Measurements from ENCODE around the gene PCYT2.
A peak's percentile ranks its signal among the peaks of the same experiment; 100 is the strongest.

PCYT2 gene

DNA sequence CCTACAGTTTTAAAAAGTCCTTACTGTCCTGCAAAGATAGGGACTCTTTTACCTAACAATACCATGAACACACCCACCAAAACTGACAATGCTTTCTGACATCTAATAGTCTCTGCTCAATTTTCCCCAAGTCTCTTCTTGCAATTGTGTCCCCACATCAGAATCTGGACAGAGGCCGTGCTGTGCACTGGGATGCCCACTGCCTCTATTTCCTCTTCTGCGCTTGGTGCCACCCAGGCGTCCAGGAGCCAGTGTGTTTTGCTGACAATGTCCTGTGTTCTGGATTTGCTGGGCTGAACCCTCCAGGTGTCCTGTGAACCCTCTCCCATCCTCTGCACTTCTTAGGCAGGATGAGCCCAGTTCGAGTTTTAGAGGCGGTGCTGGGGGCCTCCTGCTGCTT lies 33.6 kb downstream of the PCYT2 start:
- DNase-seq (ENCODE audit: low spot score), result no peak

DNA sequence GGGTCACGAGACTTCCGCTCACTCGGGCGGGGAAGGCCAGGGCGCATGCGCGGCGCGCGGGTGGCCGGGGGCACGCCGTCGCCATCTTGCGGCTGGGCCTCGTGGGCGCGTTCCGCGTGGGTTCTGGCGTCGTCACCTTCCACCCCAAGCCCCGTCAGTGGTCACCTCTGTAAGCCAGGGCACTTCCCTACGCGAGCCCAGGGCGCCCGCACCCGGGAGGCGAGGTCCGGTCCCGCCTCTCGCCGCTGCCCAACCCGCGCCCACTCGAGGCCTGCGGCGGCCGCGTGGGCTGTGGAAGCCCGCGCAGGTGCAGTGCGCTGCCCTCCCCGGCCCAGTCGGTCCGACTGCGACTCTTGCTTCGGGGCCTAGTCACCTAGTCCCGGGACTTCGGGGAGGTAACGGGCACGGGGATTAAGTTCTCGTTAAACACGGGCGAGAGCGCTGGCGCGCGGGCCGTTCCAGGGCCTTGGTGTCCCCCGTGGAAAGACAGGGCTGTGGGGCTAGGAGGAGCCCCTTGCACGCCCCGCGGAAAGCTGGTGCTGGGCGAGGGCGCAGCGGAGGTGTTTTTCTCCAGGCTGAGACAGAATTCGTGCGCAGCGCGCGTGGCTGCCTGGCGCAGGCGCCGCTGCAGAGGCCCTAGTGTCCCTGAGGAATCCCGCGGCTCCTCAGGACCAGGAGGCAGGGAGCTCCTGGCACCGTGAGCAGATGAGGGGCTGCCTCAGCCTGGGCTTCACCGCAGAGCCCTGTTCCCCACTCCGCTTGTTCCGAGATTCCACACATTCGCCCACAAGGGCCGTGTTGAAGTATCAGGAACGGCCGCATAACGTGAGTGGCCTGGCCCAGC lies 39.6 kb downstream of the PCYT2 start:
- DNase-seq (ENCODE audit: low spot score), result peak; percentile 89

DNA sequence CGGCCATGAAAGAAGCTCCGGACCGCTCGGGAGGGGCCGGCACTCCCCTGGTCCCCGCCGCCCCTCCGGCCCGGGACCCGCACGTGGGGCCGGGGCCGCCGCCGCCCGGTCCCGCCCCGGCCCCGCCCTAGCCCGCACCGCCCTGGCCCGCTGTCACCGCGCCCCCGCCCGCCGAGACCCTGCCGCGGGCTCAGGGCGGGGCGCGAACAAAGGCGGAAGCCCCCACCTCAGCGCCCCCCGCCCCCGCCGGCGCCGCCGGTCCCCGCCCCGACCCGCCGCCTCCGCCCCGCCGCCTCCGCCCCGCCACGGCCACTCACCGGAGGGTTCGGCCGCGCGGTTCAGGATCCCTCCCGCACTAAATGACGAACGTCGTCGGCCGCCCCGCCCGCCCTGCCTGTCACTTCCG lies 40.2 kb downstream of the PCYT2 start, which contains the start of gene ARHGDIA:
Gene ARHGDIA, minus strand, starts transcription at position 357 of the 406 bp plus-strand sequence. CDS start 1,407 bp downstream, outside the sequence.
- DNase-seq (ENCODE audit: low spot score), result no peak

DNA sequence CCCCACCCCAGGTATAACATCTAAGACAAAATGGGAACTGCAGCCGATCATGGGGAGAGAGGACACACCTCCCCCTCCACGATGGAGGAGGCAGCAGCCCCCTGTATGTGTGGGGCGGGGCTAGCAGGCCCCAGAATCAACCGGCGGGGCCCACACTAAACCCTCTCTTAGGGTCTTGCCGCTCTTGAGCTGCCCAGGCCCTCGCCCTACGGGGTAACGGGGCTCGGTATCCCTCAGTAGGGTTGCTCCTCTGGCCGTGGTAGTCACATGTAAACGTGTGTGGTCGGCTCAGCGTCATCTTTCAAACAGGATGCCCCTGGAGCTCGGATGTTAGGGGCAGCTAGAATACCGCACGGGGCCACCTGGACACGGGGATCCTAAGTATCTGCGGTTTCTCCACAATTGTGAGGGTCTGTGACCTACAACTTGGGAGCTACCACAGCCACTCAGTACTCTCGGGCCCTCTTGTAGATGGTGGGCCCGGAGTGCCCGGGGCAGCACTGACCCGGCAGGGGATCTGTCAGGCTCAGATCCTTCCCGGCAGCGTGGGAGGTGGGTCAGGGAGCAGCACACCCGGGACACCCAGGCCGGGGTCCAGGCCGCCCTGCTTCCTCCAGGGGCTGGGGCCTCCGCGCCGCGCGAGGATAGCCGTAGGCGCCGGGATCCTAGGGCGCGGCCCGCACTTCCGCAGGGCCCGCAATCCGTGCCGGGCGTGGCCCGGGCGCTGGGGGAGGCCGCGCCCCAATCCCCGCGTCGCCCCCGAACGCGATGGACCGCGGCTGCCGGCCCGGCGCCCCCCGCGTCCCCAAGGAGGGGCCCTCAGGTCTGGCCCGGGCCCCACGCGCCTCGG lies 40.8 kb downstream of the PCYT2 start:
- peak; percentile 51 for DNase-seq (ENCODE audit: low spot score)

DNA sequence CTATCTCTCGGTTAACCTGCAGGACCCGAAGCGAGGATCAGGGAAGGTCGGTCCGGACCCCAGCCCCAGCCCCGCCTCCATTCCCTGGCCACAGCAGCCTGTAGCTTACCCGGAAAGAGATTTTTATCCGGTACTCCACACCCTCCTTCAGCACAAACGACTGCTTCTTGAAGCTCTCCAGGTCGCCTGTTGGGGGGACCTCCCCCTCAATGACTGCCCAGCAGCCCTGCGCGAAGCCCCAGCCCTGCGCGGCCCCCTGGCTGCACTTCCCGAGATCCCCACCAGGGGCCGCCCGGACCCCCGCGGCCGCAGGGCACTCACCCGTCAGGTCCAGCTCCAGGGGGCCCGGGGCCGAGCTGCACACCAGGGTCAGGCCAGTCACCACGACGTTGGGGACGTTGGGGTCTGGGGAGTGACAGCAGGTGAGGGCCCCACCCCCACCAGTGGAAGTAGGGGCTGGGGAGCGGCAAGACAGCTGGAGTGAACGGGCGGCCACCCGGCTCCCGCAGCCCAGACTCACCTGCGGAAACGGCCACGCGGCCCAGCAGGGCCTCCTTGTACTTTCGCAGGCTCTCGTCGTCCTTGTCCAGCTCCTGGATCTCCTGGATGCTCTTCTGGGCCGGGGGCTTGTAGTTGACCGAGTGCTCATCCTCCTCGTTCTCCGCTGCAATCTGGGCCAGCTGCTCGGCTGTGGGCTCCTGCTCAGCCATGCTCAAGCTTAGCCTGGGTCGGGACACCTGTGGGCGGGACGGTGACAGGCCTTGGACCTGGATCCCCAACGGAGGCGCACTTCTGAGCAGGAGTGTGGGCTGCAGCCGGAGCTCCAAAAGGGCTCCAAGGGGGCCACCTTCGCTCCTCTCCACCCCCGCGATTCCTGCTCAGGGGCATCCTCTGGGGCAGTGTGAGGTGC lies 41.7 kb downstream of the PCYT2 start:
- DNase-seq (ENCODE audit: low spot score), result peak; percentile 72

DNA sequence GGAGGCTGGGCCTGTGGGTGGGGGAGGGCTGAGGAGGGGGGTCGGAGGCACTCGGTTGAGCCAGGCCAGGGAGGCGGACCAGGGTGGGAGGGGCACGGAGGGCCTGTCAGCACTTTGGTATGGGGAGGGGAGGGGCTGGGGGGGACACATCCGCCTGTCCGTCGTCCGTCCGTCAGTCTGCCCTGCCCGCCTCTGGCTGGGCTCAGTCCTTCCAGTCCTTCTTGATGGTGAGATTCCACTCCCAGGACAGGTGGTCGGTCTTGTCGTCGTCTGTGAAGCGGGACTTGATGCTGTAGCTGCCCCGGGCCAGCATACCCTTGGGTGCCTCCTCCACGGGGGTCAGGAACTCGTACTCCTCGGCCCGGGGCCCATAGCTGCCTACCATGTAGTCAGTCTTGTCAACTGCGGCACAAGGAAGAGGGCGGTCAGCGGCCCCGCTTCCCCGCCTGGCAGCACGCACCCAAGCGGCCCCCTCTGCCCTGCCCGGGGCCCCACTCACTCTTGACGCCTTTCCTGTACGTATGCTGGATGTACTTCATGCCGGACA lies 42.5 kb downstream of the PCYT2 start:
- peak; percentile 47 for DNase-seq (ENCODE audit: low spot score)

DNA sequence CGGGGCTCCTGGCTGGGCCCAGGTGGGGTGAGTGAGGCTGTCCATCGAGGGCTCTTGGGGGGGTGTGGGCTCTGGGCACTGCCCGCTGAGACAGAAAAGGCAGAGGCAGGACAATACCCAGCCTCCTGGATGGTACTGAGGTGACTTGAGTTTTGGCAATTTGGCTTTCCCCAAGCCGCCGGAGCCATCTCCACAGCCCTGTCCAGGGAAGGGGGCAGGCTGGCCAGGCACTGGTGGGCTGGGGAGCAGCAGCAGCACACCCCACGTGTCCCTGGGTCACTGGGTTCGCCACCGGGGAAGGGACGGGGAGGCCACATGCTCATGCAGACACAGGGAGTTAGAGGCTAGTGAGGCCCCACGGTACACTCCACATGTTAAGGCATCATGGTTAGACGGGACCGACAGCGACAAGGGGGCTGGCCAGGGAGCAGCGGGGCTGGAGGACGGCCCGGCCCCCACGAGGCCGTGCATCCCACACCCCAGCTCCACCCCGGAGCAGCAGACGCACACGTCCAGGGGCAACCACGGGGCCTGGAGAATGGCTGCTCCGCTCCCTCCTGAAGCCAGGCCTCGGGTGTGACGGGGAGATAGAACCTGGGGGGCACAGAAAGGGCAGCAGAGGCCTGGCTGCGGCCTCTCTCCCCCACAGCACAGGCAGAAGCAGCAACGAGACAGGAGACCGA lies 43.1 kb downstream of the PCYT2 start:
- peak; percentile 44 for DNase-seq (ENCODE audit: low spot score)

DNA sequence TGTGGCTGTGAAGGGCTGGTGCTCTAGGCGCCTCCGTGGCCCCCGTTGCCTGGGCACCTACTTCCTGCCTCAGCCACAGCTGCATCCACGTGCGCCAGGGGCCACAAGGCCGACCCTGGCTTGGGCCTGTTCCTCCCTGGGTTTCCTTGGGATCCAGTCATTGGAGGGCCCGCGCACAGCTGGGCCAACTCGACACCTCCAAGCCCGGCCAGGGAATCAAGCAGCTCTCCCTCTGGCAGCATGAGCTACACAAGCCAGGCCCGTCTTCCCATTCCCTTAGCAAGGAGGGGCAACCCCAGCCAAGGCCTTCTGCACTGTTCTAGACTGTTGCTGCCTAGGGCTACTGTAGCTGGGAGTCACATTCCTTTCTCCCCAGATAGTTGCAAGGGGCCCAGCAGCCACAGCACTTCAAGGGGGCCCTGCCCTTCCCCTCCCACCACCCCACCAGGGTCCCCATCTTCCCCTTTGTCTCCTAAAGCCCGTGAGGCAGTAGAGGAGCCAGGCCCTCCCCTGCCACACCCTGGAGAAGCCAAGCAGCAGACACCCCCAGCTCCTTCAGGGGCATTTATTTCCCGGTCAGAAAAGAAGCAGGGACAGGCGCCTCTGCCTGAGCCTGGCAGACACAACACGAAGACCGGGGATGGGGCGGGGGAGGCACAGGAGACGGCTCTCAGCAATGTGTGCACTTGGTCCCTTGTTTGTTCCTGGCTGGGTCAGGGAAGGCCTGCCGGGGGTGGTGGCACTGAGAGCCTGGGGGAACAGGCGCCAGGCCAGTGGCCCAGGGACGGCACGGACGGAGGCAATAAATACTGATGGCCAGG lies 43.8 kb downstream of the PCYT2 start:
- peak; percentile 56 for DNase-seq (ENCODE audit: low spot score)

DNA sequence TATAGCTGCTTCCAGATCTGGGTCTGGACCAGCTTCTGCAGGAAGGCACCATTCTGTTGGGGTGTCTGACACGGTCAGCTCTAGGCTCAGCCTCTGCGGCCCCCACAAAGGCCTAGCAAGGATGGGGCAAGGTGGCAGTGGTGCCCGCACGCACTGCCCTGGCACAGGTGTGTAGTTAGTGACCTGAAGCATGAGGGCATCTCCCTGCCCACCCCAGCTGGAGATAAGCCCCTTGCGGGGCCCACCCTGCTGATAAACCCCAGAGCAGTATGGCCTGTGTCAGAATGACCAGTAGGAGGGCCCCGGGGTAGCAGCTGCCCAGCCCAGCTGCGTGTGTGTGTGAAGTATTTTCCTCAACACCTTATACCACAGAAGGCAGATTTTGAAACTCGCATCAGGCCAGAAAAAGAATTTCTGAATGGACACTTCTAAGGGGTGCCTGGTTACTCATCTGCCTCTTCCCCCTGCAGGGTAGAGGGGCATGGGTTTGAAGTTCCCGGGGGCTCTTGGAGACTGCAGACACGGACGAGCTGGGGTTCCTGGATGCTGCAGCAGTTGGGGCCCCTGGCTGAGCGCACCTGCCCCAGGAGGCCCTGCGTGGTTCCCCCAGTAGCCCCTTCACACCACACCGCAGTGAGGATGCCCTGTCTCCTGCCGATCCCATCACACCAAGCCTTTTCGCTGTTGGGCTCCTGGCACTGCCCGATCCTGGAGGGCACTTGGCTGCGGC lies 44.6 kb downstream of the PCYT2 start:
- DNase-seq (ENCODE audit: low spot score), result no peak

DNA sequence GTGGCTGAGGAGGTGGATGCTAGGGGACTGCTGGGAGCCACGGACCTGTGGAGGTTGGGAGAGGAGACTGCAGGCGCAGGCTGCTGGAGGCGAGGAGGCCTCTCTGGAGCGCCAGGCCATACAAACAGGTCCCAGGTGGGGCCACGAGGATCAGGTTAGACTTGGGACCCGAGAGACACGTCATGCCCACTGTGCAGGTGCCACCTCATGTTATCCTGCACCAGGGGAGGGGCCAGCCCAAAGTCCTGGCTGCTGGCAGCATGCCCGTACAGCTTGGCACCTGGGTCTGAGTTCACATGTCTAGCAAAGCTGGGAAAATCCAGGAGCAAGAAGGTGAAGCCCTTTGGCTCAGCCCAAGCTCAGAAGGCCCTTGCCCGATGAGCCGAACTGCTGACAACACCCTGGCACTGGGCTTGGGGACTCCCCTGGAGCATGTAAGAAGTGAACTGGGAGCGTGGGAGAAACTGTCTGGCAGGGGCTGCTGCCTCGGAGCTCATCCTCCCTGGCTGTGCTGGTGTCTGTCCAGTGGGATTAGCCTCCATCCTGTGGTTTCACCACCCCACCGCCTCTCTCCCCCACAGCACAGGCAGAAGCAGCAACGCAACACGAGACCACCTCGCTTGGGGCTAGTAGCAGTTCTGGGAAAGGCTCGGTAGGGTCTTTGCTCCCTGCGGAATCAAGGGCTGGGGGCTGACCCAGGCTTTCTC lies 45.3 kb downstream of the PCYT2 start:
- no peak for DNase-seq (ENCODE audit: low spot score)

DNA sequence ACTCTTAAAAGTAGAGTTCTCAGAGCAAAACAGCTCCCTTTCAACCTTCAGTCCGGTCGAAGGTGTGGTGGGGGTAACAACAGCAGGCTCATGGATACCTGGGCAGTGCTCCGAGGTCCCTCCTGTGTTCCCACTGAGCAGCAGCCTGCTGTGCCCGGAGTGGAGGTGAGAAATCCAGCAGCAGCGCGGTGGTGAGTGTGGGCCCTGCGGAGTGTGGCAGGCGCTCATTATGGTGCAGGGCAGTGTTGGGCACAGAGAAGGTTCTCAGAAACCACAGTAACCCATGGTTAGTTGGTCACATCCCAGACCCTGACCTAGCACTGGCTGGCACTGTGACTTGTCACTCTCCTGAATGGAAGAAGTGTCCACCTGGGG lies 45.9 kb downstream of the PCYT2 start:
- DNase-seq (ENCODE audit: low spot score), result no peak

DNA sequence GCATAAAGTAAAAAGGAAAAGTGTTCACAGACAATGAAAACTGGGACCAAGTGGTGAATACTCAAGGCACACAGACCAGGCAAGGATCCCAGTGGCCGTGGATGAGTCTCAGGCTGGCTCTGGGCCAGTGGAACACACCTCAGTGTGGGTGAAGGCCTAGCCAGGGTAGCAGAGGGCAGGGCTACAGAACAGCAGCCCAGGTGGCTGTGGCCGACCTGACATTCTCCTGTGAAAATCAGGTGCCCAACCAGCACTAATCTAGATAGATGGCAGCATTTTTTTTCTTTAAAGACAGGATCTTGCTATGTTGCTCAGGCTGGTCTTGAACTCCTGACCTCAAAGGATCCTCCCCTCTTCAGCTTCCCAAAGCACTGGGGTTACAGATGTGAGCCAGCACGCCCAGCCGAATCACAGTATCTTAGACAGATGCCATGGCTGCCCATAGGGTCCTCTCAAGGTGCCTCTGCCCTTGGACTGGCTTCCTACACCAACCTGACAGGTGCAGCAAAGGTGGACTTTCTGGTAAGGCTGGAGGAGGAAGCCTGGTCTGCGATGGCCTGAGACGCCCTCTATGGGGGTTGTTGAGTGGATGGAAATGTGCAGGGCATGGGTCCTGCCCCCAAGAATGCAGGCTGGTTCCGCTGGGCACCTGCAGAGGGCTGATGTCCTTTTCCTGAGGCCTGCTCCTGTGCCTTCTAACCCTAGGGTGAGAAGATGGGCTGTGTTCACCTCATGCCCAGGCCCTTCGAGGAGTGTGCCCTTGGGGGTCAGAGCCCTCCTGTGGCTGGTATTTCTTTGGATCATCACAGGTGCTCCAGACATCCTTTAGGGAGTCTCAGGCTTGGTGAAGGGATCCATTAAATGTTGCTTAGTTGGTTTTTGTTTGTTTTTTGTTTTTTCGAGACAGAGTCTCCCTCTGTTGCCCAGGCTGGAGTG lies 47.1 kb downstream of the PCYT2 start:
- DNase-seq (ENCODE audit: low spot score), result no peak

DNA sequence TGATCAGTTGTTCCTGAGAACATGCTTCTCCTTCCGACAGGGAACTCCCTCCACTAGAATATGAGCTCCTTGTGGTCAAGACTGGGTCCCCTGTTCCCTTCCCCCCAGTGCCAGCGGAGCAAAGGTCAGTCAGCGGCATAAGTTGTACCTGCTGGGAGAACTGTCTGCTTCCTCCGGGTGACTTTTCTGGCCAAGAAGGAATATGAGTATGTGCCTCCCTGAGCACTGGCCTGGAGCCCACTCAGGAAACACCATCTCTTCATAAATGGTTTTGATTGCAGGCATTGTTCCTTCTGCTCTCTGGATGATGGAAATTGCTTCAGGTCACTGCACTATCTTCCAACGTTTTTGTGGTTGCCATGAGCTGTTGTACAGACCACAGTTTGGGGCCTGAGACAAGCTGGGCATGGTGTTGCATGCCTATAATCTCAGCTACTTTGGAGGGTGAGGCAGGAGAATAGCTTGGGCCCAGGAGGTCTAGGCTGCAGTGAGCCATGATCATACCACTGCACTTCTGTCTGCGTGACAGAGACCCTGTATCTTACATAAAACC lies 48.0 kb downstream of the PCYT2 start:
- no peak for DNase-seq (ENCODE audit: low spot score)

DNA sequence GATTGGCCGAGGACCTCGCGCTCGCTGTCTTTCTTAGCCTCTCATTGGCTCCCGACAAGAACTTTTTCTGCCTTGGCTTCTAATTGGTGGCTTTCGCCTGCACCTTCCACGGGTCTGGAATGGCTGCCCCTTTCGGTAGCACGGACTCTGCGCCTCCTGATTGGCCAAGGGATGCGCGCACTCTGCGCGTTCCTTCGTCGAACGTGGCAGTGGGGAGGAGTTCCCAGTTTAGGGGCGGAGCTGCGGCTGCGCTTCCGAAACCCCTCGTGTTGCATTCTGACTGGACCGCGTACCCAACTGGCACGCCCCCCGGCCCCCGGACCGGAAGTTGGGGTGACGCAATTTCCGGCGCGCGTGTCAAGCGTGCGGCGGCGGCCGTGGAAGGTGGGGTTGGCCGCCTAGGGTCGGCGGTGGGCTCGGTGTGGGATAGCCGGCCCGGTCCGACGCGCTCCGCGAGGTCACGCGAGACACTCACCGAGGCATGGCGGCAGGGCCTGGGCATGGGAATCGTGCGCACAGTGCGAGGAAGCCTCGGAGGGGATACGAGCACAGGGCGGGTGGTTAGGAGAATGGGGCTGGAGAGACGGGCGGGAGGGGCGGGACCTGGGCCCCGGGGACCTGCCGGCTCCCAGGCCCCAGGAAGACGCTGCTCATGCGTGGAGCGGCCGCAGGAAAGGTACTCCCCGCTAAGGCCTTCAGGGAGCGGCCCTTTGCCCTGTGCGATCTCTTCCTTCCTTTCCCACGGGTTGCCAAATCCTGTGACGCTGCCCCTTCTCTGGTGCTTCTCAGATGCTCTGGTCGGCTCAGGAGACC lies 50.2 kb downstream of the PCYT2 start:
- peak; percentile 100 for DNase-seq (ENCODE audit: low spot score)

DNA sequence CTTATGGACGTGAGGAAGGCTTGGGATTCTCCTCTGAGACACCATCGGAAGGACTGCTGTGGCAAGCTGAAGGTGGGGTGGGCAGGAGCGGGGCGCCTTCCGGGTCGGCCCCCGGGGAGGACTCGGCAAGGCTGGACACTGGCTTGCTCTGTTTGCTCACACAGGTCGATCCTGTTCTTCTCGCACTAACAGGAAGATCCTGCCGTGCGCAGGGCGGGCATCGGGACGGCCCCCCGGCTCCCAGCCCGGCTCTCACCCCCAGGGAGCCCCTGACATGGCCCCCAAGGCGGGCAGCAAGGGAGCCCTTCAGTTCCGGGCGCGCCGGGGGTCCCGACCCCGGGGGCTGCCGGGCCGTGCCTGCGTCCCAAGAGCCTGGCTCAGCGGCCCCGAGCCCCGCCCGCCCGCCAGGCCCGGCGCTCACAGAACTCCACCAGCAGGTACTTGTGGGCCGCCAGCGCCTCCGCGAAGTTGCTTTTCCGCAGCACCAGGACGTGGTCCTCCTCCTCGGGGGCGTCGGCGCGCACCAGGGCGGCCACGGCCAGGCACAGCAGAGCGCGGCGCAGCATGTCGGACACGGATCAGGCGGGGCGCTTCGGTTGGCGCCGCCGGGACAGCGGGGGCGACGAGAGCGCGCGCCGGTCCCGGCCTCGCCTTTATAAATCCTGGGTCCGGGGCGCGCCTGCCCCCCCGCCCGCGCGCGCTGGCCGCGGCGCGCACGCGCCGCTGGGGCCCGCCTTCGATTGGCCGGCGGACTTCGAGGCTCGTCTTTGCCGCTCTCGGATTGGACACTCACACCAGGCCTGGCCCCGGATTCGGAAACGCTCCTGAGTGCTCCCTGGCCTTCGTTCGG lies 51.1 kb downstream of the PCYT2 start, which contains the start of gene P4HB:
Gene P4HB, minus strand, starts transcription at position 630 of the 850 bp plus-strand sequence. Its CDS starts 64 bp downstream, at position 566.
- DNase-seq (ENCODE audit: low spot score), result no peak

Measured in SK-N-DZ (cell line).